SJCRH30 (cell line): ENCODE data around the gene NUAK1. TPM values are rescaled to one million over a fixed set of nuclear protein-coding genes. Genes with fewer than 3 reads are reported as not detected.
"Not testable (repeated sequence)": the region's sequence is repeated elsewhere in the genome, so short reads cannot be mapped to it uniquely, and the experiment has no call there.

ENCODE experiments used
- DNase-seq, 2 experiments: peaks; one replicate each; pipeline ENCODE4 v3.0.0-alpha.2; 2015 to 2020
- H3K27ac ChIP-seq: fragments of 250-450 bp; sonication (Bioruptor Pico); 2 replicates; pipeline ENCODE4 v1.5.1; 2020; ENCODE audit warnings: mild to moderate bottlenecking, moderate library complexity
- H3K27me3 ChIP-seq: fragments of 250-450 bp; sonication (Bioruptor Pico); 2 replicates; pipeline ENCODE4 v1.5.1; 2020; ENCODE audit warnings: mild to moderate bottlenecking, moderate library complexity
- H3K36me3 ChIP-seq: fragments of 250-450 bp; sonication (Bioruptor Pico); 2 replicates; pipeline ENCODE4 v1.5.1; 2020; ENCODE audit warnings: mild to moderate bottlenecking, moderate library complexity
- H3K4me1 ChIP-seq: fragments of 250-450 bp; sonication (Bioruptor Pico); 2 replicates; pipeline ENCODE4 v1.5.1; 2020; ENCODE audit warnings: mild to moderate bottlenecking, moderate library complexity
- H3K4me3 ChIP-seq: fragments of 250-450 bp; sonication (Bioruptor Pico); 2 replicates; pipeline ENCODE4 v1.5.1; 2020; ENCODE audit warnings: mild to moderate bottlenecking, moderate library complexity
- H3K9me3 ChIP-seq: fragments of 250-450 bp; sonication (Bioruptor Pico); replicated peaks from 2 replicates; pipeline ENCODE4 v1.5.1; 2020; ENCODE audit warnings: mild to moderate bottlenecking, moderate library complexity
- total RNA-seq: library from RNA; depleted of rRNA; stranded (reverse); fragments of >200 nt; shearing (Covaris generic); gene quantifications from 2 replicates; pipeline ENCODE4 v1.2.3, GENCODE V29; 2014

The NUAK1 gene
- total RNA-seq, 1 experiment from 2014 or later, result 4.4 TPM

DNA sequence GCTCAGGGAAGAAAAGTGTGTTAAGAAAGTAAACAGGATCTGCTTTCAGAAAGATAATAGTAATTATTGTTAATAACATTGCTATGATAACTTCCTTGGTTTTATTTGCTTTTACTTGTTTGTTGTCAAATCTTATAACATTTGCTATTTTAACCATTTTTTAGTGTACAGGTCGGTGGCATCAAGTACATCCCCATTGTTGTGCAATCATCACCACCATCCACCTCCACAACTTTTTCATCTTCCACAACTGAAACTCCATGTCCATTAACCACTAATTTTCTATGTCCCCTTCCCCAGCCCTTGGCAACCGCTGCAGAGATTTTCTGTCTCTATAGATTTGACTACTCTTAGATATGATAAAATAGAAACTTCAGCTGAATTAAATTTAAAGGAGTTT lies 22.7 kb upstream of the NUAK1 start:
- Histone ChIP-seq H3K9me3 (no peaks in the 10 kb centered on the region), H3K36me3 (no peaks in the 10 kb centered on the region), H3K4me3 (no peak overlapping the region), H3K27ac (no peak overlapping the region), H3K4me1 (no peaks in the 10 kb centered on the region), H3K27me3 (no peaks in the 10 kb centered on the region)
- DNase-seq, result no peak

- DNase-seq, result no peak
- Histone ChIP-seq H3K4me3 (no peak overlapping the region), H3K36me3 (no peaks in the 10 kb centered on the region), H3K4me1 (no peaks in the 10 kb centered on the region), H3K27me3 (no peaks in the 10 kb centered on the region), H3K27ac (no peak overlapping the region), H3K9me3 (no peaks in the 10 kb centered on the region)
These were observed 22.2 kb upstream of the NUAK1 start for GRCh38 chr12:106160915-106161314.

DNA sequence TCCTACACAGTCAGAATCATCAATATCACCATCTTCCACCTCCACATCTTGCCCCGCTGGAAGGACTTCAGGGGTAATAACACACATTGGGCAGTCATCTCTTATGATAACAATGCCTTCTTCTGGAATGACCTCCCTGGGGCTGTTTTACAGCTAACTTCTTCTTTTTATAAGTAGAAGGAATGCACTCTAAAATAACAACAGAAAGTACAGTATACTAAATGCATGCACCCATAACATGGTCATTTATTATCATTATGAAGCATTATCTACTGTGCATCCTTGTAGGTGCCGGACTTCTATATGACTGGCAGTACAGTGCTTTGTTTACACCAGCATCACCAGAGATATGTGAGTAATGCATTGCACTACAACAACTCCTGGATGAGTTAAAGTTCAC lies 19.0 kb upstream of the NUAK1 start:
- no peak overlapping the region for H3K27ac ChIP-seq
- DNase-seq, result no peak
- H3K4me3 ChIP-seq, result no peak overlapping the region
- no peaks in the 10 kb centered on the region for H3K36me3 ChIP-seq
- H3K4me1 ChIP-seq, result no peaks in the 10 kb centered on the region
- H3K9me3 ChIP-seq, result no peaks in the 10 kb centered on the region
- H3K27me3 ChIP-seq, result no peaks in the 10 kb centered on the region

GRCh38 chr12:106154751-106155273 lies 16.1 kb upstream of the NUAK1 start:
- H3K4me3 ChIP-seq, result no peak overlapping the region
- no peak for DNase-seq

DNA sequence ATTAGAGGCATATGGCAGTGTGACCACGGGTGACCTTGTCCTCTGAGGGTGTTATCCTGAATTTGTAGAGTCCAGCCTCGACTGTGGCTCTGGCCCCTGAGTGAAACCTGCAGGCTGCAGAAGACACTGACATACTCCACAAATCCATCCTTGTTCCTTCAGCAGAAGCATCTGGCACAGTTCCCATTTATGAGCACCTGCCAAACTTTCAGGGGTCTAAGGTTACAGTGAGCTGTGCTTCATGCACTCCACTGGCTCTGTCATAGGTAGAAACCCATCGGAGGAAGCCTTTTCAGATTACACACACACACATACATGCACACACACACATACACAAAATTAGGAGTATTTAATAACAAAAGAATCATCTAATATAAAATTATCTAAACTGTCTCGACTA lies 13.6 kb upstream of the NUAK1 start:
- no peak for DNase-seq
- H3K9me3 ChIP-seq, result no peaks in the 10 kb centered on the region
- H3K27ac ChIP-seq, result no peak overlapping the region
- H3K36me3 ChIP-seq, result no peaks in the 10 kb centered on the region
- no peaks in the 10 kb centered on the region for H3K27me3 ChIP-seq
- H3K4me3 ChIP-seq, result no peak overlapping the region
- peaks cover 7% of the 10 kb centered on the region; the same call in 1 of the 2 replicates for H3K4me1 ChIP-seq

More at GRCh38 chr12:106154751-106155273, 16.1 kb upstream of the NUAK1 start:
- no peak overlapping the region for H3K27ac ChIP-seq
- no peaks in the 10 kb centered on the region for H3K27me3 ChIP-seq
- no peaks in the 10 kb centered on the region for H3K4me1 ChIP-seq
- no peaks in the 10 kb centered on the region for H3K36me3 ChIP-seq
- no peaks in the 10 kb centered on the region for H3K9me3 ChIP-seq

DNA sequence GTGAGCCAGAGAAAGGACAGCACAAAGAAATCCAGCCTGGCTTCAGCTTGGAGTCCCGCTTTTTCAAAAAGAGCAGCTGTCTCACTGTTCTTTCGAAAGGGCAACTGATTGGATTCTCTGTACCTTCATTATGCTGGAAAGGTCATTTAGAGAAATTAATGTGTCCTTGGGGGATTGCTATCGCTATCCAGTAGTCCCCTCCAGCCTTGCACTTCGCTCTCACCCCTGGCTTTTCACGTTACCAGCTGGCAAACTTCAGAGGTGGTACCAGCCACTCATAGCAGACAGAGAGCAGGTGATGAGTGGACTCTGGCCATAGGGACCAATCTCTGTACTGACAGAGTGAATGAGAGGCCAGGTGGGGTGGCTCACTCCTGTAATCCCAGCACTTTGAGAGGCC lies 11.8 kb upstream of the NUAK1 start:
- H3K9me3 ChIP-seq, result no peaks in the 10 kb centered on the region
- H3K36me3 ChIP-seq, result no peaks in the 10 kb centered on the region

GRCh38 chr12:106149096-106149784 lies 10.5 kb upstream of the NUAK1 start:
- H3K9me3 ChIP-seq, result no peaks in the 10 kb centered on the region
- H3K27me3 ChIP-seq, result no peaks in the 10 kb centered on the region
- no peak overlapping the region for H3K4me3 ChIP-seq
- no peaks in the 10 kb centered on the region for H3K36me3 ChIP-seq
- peak in 1 of 2 experiments; percentile 33 for DNase-seq
- peaks cover 7% of the 10 kb centered on the region; the same call in 1 of the 2 replicates for H3K4me1 ChIP-seq
- H3K27ac ChIP-seq, result no peak overlapping the region

More for the DNA sequence above, 11.8 kb upstream of the NUAK1 start:
- H3K27me3 ChIP-seq, result no peaks in the 10 kb centered on the region
- H3K4me1 ChIP-seq, result peaks cover 7% of the 10 kb centered on the region; the same call in 1 of the 2 replicates
- no peak overlapping the region for H3K27ac ChIP-seq
- DNase-seq, result peak in 1 of 2 experiments; percentile 34
- H3K4me3 ChIP-seq, result no peak overlapping the region

- no peaks in the 10 kb centered on the region for H3K27me3 ChIP-seq
- peak; percentile 67 to 69 for DNase-seq
- H3K27ac ChIP-seq, result no peak overlapping the region
- H3K4me3 ChIP-seq, result no peak overlapping the region
- H3K36me3 ChIP-seq, result no peaks in the 10 kb centered on the region
- H3K9me3 ChIP-seq, result no peaks in the 10 kb centered on the region
- peaks cover 7% of the 10 kb centered on the region; the same call in 1 of the 2 replicates for H3K4me1 ChIP-seq
These were observed 9.2 kb upstream of the NUAK1 start for GRCh38 chr12:106147956-106148355.

DNA sequence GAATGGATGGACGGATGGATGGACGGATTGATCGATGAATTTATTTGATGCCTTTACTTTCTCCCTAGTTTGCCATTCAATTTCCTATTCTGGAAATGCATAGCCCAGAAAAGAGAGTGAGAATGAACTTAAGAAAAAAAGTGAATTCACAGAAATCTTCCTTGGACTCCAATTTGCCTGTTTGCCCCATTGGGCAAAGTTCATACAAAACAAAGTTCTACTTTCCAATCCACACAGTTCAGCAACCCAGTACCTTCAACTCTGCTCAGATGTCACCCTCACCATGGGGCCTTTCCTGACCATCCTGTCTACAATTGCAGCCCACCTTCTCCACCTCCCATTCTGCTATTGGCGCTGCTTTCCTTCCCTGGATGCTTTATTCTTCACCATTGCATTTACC lies 8.2 kb upstream of the NUAK1 start:
- DNase-seq, result no peak
- Histone ChIP-seq H3K4me1 (peaks cover 7% of the 10 kb centered on the region; the same call in 1 of the 2 replicates), H3K27ac (no peak overlapping the region), H3K4me3 (no peak overlapping the region), H3K36me3 (no peaks in the 10 kb centered on the region), H3K9me3 (no peaks in the 10 kb centered on the region), H3K27me3 (no peaks in the 10 kb centered on the region)

DNA sequence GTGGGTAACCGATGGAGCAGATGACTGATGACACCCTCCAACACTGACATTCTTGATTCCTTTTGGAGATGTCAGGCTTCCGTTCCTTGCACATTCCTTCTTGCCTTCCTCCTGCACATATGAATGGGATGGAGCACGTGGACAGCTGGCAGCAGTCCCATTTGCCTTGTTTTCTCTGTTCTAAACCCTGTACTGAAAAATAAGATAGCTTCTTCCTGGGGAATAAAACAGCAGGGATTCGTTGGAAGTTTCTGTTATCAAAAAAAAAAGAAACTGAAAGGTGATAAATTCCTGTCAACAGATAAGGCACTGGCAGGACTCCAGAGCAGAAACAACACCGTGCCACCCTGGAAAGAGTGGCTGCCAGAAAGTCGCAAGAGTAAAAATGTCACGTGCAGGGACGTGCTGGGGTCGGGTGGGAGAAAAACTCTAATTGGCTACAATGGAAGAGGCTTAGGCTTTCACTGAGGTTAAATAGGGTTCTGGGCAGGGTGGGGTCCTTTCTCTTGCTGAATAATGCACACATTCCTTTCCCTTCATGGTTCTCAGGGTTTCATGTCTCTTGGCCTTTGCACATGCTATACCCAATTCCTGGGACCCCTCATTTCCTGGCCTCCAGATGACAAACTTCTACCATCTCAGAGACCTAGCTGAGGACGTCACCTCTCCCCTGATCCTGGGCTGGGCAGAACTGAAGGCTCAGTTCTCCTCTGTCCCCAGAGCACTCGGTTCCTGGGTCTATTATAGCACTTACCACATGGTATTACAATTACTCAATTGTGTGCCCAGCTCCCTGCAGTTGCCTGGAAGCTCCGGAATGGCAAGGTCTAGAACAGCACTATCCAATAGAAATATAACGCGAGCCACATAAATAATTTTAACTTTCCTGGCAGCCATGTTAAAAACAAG lies 7.0 kb upstream of the NUAK1 start:
- H3K4me1 ChIP-seq, result peaks cover 7% of the 10 kb centered on the region; the same call in 1 of the 2 replicates
- no peak overlapping the region for H3K27ac ChIP-seq

DNA sequence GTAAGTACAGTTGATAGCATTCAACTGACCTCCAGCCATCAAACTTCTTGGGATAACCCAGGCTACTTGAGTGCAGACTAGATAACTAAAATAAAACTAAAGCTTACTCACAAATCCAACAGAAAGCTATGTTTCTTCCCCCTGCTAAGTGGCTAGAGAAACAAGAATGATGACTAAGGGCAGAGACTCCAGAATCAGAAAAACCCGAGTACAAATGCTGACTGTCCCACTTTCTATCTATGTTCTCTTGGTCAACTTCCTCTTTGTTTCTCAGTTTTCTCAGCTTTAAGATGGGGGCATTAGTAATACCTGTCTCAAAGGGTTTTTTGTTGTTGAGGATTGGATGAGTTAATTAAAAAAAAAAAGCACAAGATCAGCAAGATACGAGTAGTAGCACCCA lies 6.1 kb upstream of the NUAK1 start:
- Histone ChIP-seq H3K27me3 (no peaks in the 10 kb centered on the region), H3K4me1 (peaks cover 7% of the 10 kb centered on the region; the same call in 1 of the 2 replicates), H3K4me3 (no peak overlapping the region), H3K27ac (no peak overlapping the region), H3K9me3 (no peaks in the 10 kb centered on the region), H3K36me3 (no peaks in the 10 kb centered on the region)
- DNase-seq, result no peak

More for the DNA sequence above, 7.0 kb upstream of the NUAK1 start:
- no peak for DNase-seq
- H3K4me3 ChIP-seq, result no peak overlapping the region
- no peaks in the 10 kb centered on the region for H3K36me3 ChIP-seq
- H3K9me3 ChIP-seq, result no peaks in the 10 kb centered on the region
- H3K27me3 ChIP-seq, result no peaks in the 10 kb centered on the region

GRCh38 chr12:106142591-106143261 lies 4.0 kb upstream of the NUAK1 start:
- no peaks in the 10 kb centered on the region for H3K27me3 ChIP-seq
- no peak for DNase-seq
- no peak overlapping the region for H3K4me3 ChIP-seq
- no peaks in the 10 kb centered on the region for H3K9me3 ChIP-seq
- no peak overlapping the region for H3K27ac ChIP-seq
- no peaks in the 10 kb centered on the region for H3K36me3 ChIP-seq
- H3K4me1 ChIP-seq, result peaks cover under 1% of the 10 kb centered on the region; the same call in 1 of the 2 replicates

DNA sequence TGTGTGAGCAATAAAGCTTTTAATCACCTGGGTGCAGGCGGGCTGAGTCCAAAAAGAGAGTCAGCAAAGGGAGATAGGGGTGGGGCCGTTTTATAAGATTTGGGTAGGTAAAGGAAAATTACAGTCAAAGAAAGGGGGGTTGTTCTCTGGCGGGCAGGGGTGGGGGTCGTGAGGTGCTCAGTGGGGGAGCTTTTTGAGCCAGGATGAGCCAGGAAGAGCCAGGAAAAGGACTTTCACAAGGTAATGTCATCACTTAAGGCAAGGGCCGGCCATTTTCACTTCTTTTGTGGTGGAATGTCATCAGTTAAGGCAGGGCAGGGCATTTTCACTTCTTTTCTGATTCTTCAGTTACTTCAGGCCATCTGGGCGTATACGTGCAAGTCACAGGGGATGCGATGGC lies 3.2 kb upstream of the NUAK1 start:
- H3K36me3 ChIP-seq, H3K27me3 ChIP-seq, H3K4me1 ChIP-seq, H3K4me3 ChIP-seq, H3K27ac ChIP-seq, H3K9me3 ChIP-seq, DNase-seq: not testable (repeated sequence)

- H3K4me1 ChIP-seq, result no peaks in the 10 kb centered on the region; the same call in 1 of the 2 replicates
- no peak overlapping the region for H3K4me3 ChIP-seq
- no peaks in the 10 kb centered on the region for H3K27me3 ChIP-seq
- no peak for DNase-seq
- no peaks in the 10 kb centered on the region for H3K36me3 ChIP-seq
- no peaks in the 10 kb centered on the region for H3K9me3 ChIP-seq
- no peak overlapping the region for H3K27ac ChIP-seq
These were observed 2.7 kb upstream of the NUAK1 start for GRCh38 chr12:106141452-106141851.
